Stimulated activated CD8-positive, alpha-beta memory T cell treated with anti-CD3 and anti-CD28 coated beads, Interleukin-7, amount 100 ng/mL, for 4 hours (primary cell): ENCODE measurements around the gene CABLES1.
"Not testable (repeated sequence)": the region's sequence is repeated elsewhere in the genome, so short reads cannot be mapped to it uniquely, and the experiment has no call there.

Source experiments
- DNase-seq, 2 donors: peaks; one replicate each; pipeline ENCODE4 v3.0.0-alpha.2; 2020; ENCODE audit warnings: low read depth in 2 of 2

The CABLES1 gene

DNA sequence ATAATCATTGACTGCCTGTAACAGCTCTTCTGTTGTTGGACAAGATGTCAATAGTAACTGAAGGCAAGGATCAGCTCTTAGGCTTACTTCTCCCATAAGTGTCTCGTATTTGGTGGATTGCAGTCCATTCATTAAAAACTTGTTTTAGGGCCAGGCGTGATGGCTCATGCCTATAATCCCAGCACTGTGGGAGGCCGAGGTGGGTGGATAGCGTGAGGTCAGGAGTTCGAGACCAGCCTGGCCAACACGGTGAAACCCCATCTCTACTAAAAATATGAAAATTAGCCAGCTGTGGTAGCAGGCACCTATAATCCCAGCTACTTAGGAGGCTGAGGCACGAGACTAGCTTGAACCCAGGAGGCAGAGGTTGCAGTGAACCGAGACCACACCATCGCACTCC is 26.1 kb upstream of the CABLES1 start:
- DNase-seq: not testable (repeated sequence)

DNA sequence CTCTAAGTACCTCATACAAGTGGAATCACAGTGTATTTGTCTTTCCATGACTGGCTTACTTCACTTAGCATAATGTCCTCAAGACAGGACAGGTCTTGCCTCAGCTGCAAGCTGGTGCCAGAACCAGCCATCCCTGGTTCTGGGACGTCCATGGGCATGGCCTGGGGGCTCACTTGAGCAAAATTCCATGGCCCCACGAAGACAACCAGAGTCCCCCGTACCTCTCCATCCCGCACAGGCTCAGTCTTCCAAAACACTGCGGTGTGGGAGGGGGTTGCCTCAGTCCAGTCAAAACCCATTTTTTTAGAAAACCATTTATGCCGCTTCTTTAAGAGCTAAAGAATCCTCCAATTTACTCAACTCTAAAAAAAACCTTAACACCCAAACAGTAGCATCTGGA is 21.7 kb upstream of the CABLES1 start:
- no peak for DNase-seq

DNA sequence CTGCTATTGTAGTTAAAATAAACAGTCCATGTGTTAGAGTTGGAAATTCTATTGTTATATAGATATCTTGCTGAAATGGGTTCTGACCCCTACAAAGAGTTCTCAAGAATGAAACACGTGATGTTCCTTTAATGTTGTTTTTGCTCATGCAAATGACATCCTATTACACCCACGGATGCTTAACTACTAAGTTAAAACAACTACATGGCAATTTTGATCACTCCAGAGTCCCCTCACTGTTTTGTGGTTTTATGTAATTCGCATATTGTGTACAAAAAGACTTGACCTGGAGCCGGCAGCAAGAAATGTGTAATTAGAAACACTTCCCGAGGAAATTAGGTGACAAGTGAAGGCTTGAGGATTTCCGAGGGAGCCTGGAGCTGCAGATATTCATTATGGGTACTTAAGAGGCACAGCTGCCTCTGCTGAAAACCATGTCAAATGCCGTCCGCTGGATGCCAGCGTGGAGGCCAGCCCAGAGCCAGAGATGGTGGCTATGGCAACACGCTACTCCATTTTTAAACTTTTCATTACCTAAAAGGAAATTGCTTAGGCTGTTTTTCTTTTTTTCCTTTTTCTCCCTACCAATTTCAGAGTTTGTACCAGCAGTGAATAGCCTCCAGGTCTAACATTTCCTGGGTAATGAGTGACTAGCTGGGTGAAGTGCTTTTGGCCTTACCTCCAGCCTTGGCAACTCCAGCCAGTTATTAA is 21.0 kb upstream of the CABLES1 start:
- DNase-seq: no peak

DNA sequence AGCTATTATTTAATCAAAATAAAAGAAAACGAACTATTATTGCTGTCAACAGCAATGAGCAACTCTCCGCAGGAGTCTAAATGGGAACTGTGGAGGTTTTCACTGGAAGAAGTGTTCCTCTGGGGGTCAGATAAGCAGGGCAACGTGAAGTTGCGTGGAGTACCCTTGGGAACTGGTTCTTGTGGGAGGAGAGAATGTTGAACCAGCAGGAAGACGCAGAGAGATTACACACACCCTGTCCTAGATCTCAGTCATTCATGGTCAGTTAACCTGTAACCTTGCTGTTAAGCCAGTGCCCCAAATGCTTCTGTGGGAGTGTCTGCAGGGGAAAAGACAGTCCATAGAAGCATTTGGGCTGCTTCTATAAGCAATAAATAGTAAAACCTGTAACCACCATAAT is 20.4 kb upstream of the CABLES1 start:
- no peak for DNase-seq

DNA sequence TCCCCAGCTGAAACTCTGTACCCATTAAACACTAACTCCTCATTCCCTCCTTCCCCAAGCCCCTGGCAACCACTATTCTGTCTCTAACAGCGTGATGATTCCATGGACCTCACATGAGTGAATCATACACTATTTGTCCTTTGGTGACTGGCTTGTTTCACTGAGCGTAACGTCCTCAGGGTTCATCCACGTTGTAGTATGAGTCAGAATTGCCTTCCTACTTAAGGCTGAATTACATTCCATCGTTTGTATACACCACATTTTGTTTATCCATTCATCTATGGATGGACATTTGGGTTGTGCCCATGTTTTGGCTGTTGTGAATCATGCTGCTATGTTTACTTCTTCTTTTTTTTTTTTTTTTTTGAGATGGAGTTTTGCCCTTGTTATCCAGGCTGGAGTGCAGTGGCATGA is 19.6 kb upstream of the CABLES1 start:
- DNase-seq: no peak

DNA sequence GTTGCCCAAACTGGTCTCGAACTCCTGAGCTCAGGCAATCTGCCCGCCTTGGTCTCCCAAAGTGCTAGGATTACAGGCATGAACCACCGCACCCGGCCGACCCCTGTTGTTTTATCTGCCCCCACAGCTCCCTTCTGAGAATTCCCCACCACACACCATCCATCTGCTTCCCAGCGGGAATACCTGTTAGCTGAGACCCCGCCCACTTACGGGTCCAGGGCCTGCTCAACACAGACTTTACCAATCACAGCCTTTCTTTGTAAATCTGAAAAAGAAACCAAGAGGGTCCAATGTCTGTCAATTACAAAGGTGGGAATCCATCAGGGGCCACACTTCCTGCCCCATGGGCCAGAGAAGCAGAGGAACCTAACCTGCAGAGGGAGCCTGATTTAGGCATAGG is 14.2 kb upstream of the CABLES1 start:
- no peak for DNase-seq

DNA sequence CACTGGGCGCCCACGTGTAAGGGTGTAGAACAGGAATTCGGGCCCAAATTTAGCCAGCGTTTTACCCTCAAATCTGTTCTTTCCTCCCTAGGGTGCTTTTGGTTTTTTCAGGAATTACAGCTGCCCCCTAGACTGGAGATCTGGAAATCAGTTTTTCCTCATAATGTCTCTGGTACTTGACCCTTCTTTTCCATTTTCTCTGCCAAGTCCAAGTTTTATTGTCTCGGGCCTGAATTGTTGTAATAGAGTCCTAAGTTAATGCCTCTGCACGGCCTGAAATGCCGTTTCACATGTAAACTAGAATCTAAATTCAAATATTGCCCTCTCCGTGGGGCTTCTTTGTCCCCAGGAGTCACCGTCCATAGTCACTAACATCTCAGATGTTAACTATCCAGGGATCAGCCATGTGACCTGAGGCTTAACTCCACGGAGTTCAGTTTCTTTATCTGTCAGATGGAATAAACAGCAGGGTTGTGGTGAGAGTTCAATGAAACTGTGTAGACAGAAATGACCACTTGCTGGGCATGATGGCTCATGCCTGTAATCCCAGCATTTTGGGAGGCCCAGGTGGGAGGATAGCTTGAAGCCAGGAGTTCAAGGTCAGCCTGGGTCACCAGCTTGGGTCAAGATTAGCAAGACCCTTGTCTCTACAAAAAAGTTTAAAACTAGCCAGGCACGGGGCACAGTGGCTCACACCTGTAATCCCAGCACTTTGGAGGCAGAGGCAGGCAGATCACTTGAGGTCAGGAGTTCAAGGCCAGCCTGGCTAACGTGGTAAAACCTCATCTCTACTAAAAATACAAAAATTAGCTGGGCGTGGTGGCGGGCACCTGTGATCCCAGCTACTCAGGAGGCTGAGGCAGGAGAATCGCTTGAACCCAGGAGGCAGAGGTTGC is 12.7 kb upstream of the CABLES1 start:
- DNase-seq: no peak

DNA sequence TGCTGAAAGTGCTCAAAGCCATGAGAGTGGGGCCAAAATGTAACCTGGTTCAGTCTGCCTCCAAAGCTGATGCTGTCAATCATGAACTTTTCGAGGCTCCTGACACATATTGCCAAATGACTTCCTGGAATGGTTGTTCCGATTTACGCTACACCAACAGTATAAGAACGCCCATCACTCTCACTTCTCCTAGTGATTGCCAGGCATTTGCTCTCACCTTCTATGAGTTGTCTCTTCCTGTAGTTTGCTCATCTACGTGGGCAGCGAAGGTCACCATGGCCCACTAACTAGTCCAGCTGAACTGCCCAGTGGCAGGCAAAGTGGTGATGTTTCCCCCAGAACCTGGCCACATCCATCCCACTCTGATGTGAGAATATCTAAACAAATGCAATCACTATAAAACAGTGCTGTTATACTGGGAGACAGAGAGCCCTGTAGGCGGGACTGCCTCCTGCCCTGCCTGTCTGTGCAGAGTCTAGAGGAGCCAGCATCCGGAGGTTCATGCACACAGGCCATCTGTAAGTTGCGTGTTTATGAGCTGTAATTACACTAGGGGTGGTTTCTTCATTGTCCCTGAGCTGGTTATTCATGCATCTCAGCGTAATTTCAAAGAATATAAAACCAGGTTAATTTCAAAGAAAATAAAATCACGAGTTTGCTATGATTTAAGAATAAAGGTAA is 8.8 kb upstream of the CABLES1 start:
- no peak for DNase-seq

DNA sequence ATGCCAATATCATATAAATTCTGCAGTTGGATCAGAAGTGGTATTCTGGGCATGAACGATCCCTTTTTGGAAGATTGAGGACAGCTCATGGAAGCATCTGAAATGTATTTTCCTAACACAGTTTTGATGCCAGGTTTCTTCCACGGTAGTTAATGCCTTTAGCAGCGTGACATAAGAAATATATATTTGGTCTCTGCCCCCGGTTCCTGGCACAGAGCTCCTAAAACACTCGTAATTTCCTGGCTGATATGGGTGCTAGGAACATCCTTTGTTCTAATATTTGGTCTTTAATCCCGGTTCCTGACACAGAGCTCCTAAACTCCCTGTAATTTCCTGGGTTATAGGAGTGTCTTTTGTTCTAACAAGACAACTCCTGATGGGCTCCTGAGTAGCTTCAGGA is 8.2 kb upstream of the CABLES1 start:
- no peak for DNase-seq

DNA sequence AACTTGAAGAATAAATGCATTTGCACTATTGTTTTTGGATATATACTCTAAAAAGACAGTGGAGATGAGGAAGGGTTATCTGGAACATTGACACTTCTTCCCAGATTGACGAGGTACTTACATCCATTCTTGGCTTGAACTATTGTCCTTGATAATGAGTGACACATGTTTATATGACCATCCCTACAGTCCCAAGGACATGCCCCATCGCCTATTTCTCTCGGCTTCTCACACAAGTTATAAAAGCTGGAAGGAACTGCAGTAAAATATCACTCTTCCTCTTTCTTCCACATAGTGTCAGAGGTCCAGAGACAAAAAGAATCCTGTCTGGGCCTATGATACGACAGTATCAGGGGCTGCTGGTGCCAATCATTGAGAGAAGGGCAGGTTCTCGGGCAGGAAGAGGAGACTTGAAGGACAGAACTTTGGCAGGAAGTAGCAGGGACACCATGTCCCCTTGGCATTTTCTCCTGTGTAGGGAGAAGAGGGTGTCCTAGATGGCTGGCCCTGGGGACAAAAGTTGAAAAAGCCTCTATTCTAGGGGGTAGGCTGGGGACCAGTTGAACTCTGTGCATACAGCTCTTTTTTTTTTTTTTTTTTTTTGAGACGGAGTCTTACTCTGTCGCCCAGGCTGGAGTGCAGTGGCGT is 5.8 kb upstream of the CABLES1 start:
- DNase-seq: no peak

DNA sequence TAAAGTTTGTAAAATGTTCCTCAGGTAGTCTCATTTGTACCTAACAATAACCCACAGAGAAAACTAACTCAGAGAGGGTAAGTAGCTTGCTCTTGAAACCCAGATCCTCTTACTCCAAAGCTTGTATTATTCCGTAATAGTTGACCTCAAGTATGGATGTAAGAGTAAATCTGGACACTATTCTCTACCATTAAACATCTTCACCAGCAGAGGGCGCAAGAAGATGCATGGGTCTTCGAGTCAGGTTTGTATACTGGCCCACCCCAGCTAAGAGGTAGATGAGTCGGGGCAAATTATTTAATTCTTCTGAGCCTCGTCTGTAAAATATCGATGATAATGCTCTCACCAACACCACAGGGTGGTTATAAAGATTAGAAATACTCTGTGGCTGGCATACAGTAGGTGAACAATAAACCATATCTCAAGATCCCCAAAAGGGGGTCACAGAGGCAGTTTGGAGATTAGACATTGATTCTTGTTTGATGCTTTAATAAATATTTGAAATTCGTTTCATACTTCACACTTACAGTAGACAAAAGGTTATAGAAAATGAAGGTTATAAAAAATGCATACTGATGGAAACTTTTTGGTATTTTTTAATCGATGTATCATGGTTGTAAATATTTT is 3.5 kb upstream of the CABLES1 start:
- DNase-seq: peak; percentile 24 to 42

DNA sequence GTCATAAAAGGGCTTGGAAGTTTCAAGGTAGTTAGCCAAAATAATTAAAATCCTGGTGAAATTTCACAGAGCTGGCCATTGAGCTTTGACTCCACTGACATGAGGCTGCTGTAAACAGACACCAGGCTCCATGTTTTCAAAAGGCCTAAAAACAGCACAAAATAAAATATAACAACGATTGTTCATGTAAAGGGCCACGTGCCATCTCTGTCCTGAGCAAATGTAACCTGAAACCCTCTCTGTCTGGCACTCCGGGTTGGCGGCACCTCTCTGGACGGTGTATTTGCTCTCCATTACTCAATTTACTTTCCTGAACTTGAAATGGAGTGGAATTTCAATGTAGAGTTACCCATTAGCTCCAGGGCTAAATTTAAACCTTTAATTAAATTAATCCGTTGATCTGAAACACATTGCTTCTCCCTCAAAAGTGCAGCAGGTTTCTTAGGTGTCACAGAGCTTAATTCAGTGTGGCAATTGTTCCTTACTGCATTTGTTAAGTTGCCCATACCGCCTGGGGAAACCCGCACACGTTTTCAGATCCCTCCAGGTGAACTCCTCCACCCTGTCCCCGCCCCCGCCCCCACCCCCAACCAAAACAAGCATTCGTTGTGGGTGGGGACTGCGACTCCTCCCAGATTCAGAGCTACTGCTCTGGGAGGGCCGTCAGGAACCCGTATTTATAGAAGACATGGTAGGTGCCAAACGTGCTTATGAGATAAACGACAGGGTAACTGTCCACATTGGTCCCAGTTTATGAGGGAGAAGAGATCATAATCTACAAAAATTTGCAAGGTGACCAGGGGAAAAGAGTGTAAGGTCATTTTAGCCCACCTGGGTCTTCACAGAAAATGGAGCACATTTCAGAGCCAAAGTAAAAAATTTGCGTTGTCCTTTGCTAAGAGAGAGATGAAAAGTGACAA is 1.2 kb upstream of the CABLES1 start:
- peak in 1 of 2 donors; percentile 9 for DNase-seq

DNA sequence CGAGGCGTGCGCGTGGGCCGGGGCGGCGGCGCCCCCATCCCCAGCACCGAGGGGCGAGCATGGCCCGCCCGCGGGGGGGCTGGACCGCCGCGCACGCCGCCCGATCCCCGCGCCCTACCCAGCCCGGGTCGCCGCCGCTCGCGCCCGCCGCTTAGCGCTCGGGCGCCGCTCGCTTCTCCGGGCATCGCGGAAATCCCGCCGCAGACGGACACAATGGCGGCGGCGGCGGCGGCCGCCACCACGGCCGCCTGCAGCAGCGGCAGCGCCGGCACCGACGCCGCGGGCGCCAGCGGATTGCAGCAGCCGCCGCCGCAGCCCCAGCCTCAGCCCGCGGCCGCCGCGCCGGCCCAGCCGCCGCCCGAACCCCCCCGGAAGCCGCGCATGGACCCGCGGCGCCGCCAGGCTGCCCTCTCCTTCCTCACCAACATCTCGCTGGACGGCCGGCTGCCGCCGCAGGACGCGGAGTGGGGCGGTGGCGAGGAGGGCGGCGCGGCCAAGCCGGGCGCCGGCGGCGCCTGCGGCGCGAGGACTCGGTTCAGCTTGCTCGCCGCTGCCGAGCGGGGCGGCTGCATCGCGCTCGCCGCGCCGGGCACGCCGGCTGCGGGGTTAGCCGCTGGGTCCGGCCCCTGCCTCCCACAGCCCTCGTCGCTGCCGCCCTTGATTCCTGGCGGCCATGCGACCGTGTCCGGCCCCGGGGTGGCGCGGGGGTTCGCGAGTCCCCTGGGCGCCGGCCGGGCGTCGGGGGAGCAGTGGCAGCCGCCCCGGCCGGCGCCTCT is 453 bp downstream of the CABLES1 start:
- peak in 1 of 2 donors; percentile 5 for DNase-seq

DNA sequence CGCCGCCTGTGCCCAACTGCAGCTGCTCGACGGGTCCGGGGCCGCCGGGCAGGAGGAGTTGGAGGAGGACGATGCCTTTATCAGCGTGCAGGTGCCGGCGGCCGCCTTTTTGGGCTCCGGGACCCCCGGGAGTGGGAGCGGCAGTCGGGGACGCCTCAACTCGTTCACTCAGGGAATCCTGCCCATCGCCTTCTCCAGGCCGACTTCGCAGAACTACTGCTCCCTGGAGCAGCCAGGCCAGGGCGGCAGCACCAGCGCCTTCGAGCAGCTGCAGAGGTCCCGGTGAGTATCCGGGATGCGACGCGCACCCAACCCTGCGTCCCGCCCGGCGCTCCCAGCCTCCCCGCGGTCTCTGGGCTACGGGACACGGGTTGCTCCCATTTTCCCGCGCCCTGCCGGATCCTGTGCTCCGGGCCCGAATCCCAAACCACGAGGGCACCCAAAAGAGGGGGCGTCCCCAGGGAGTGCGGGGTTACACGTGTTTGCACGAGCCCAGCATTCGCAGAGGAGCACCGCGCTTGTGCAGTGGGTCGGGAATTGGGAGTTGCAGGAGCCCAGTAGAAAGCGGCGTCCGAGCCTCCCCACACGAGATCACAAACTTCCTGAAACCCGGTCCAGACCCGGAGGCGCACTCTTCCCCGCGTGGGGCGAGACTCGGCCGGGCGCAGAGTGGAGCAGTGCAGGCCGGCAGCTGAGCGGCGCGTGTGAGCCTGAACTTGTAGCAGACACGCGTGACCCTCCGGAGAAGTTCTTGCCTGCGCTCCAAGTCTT is 1.2 kb downstream of the CABLES1 start:
- DNase-seq: peak in 1 of 2 donors; percentile 1

DNA sequence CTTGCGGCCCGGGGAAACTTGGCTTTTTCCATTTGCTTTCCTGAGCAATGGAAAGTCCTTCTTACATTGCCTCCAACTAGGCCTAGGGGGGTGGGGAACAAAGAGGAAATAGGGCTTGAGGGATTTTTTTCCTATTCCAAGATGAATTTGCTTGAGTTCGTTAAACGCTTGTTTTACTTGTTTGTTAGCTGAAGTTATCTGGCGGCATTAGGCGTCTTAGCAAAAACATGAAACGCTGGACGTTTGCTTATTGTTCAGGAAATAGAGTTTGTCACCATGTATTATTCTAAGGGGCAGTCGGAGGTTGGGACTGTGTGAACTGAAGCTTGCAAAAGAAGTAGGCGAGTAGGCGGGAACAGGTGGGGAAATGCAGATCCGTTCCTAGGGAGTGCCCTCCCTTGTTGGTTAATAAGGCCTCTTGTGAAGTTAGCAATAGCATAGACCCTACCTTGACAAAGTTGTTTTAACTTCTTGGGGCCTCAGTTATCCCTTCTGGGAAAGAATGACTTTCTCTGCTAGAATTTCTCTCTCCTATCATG is 1.9 kb downstream of the CABLES1 start:
- no peak for DNase-seq

DNA sequence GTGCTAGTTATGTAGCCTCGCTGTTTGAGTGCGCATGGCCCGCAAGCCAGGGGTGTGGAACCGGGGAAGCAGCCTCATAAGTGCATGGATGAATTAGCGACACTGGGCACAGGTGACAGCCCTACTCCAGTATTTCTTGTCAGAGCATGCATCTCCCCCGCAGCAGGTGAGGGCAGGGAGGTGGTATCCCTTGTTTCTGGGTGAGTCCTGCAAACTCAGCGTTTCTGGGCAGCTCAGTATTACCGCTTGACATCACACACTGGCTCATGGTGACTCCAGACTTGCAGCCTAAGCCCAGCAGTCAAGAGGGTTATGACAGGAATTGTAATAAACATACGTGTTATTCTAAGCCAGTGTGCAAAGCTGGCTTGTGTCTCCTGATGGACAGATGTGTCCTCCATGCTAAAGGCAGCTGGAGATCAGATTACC is 2.5 kb downstream of the CABLES1 start:
- DNase-seq: no peak

DNA sequence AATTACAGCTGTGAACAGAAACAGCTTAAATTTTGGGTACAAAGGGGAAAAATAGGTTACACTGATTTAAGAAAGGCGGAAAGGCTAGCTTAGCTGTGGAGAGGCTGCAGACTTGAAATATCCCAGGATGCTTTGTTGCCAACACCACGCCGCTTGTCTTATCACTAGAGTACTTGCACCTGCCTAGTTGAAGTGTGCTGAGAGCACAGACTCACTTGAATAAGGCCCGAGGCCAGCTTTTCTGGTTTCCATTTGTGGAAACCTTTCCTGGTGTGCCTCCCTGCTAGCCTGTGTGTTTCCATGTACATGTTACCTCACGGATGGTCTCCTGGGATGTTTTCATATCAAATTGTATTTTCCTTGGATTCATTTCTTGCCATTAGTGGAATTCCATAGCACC is 3.2 kb downstream of the CABLES1 start:
- no peak for DNase-seq
